ENCODE results near the gene KSR2.

DNA sequence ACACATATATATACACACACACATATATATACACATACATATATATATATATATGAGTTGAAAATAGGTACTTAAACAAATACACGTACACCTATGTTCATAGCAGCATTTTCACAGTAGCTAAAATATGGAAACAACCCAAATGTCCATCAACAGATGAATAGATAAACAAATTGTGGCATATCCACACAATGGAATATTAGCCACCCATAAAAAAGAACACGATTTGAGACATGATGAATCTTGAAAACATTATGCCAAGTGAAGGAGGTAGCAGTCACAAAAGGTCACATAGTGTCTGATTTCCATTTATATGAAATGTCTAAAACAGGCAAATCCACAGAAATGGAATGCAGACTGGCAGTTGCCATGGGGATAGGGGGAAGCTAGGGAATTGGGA lies 276.3 kb downstream of the KSR2 start:
- TF ChIP-seq, protein P1, sequence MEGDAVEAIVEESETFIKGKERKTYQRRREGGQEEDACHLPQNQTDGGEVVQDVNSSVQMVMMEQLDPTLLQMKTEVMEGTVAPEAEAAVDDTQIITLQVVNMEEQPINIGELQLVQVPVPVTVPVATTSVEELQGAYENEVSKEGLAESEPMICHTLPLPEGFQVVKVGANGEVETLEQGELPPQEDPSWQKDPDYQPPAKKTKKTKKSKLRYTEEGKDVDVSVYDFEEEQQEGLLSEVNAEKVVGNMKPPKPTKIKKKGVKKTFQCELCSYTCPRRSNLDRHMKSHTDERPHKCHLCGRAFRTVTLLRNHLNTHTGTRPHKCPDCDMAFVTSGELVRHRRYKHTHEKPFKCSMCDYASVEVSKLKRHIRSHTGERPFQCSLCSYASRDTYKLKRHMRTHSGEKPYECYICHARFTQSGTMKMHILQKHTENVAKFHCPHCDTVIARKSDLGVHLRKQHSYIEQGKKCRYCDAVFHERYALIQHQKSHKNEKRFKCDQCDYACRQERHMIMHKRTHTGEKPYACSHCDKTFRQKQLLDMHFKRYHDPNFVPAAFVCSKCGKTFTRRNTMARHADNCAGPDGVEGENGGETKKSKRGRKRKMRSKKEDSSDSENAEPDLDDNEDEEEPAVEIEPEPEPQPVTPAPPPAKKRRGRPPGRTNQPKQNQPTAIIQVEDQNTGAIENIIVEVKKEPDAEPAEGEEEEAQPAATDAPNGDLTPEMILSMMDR (IDR thresholded peaks at IDR 0.05; ENCODE audit: extremely low read depth in 1 of 2, insufficient read depth in 1 of 2, low read depth in 1 of 2, low read length in 2 of 2) = no peak
- TF ChIP-seq EZH2 (IDR thresholded peaks at IDR 0.05; ENCODE audit: borderline replicate concordance, low read depth, low read length, severe bottlenecking) (no peak), POLR2A (IDR thresholded peaks at IDR 0.05; ENCODE audit: low read depth, low read length) (no peak), POLR2AphosphoS5 (IDR thresholded peaks at IDR 0.05; ENCODE audit: insufficient read depth, low read depth, low read length) (no peak)

All from endothelial cell of umbilical vein (primary cell).